Astrocyte (in vitro differentiated cells and primary cell): ENCODE measurements around the gene NUCB2.

Experiments used
- EZH2 ChIP-seq: IDR thresholded peaks from 2 replicates; pipeline ENCODE4 v1.6.1; 2012; ENCODE audit warnings: mild to moderate bottlenecking, low read length, inconsistent platforms; ENCODE audit not compliant: insufficient read depth
- TF ChIP-seq, protein P1 (sequence below): IDR thresholded peaks from 2 replicates; pipeline ENCODE4 v1.5.1; 2011; ENCODE audit warnings: low read depth, mild to moderate bottlenecking, inconsistent platforms, low read length, moderate library complexity; ENCODE audit not compliant: insufficient read depth

DNA sequence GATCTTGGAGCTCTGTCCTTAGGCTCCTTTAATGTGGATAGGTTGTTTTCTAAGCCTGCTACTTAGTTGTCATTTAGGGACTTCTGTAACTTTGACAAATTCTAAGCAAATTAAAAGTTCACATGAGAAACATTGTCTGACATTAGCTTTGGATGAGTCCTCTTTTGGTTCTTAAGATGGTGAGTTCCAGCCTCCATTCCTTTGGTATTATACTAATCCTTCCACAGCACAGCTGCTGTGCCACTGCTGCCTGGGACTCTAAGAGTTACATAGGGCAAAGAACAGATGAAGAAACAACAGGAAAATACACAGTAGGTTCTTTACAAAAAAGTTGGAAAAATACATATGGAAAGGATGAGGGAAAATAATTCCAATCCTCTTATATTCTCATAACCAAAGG lies 43.4 kb upstream of the NUCB2 start:
- TF ChIP-seq, protein P1, sequence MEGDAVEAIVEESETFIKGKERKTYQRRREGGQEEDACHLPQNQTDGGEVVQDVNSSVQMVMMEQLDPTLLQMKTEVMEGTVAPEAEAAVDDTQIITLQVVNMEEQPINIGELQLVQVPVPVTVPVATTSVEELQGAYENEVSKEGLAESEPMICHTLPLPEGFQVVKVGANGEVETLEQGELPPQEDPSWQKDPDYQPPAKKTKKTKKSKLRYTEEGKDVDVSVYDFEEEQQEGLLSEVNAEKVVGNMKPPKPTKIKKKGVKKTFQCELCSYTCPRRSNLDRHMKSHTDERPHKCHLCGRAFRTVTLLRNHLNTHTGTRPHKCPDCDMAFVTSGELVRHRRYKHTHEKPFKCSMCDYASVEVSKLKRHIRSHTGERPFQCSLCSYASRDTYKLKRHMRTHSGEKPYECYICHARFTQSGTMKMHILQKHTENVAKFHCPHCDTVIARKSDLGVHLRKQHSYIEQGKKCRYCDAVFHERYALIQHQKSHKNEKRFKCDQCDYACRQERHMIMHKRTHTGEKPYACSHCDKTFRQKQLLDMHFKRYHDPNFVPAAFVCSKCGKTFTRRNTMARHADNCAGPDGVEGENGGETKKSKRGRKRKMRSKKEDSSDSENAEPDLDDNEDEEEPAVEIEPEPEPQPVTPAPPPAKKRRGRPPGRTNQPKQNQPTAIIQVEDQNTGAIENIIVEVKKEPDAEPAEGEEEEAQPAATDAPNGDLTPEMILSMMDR: no peak
- TF ChIP-seq EZH2: no peak
